ENCODE results near the gene MLANA.

GRCh38 chr9:5852987-5853386 is 37.7 kb upstream of the MLANA start:
- TF ChIP-seq CTCF (IDR thresholded peaks at IDR 0.05): no peak
- TF ChIP-seq EZH2phosphoT487 (IDR thresholded peaks at IDR 0.05): no peak

All from neural progenitor cell (in vitro differentiated cells).